Transverse colon (tissue), 4 donors: ENCODE data around the gene MYOF. TPM values are rescaled to one million over a fixed set of nuclear protein-coding genes. Genes with fewer than 3 reads are reported as not detected.

Experiments used
- DNase-seq: peaks from one replicate; pipeline ENCODE4 v3.0.0-alpha.2; 2019
- H3K27ac ChIP-seq, 4 donors: fragments of 200-600 bp; sonication (generic); 2 replicates each; pipeline ENCODE4 v1.5.1; 2016 to 2018; ENCODE audit warnings: inconsistent platforms in 4 of 4
- H3K27me3 ChIP-seq: fragments of 200-600 bp; sonication (generic); 2 replicates; pipeline ENCODE4 v1.5.1; 2017; ENCODE audit warnings: inconsistent platforms
- H3K36me3 ChIP-seq, 4 donors: fragments of 200-600 bp; sonication (generic); 2 replicates each; pipeline ENCODE4 v1.5.1; 2017 to 2019; ENCODE audit warnings: inconsistent platforms in 4 of 4
- H3K4me1 ChIP-seq, 4 donors: fragments of 200-600 bp; sonication (generic); 2 replicates each; pipeline ENCODE4 v1.5.1; 2017 to 2020; ENCODE audit warnings: inconsistent platforms in 4 of 4
- H3K4me3 ChIP-seq, 4 donors: fragments of 200-600 bp; sonication (generic); 1 replicate in 1 of 4; 2 replicates in 3 of 4; pipeline versions ENCODE4 v1.5.1 to v1.6.1; 2017 to 2019; ENCODE audit warnings: inconsistent platforms in 4 of 4
- H3K9me3 ChIP-seq, 2 donors: fragments of 200-600 bp; sonication (generic); 2 replicates each; pipeline ENCODE4 v1.5.1; 2017 to 2019; ENCODE audit warnings: inconsistent platforms in 2 of 2
- CTCF ChIP-seq, 5 experiments: fragments of 200-600 bp in 3 of 5; fragments of 450-650 bp in 2 of 5; sonication (generic) in 3 of 5; IDR thresholded peaks; 1 replicate in 2 of 5; 2 replicates in 3 of 5; pipeline ENCODE4 v1.5.1; 2016 to 2017; ENCODE audit warnings: antibody characterized with exemption in 5 of 5, inconsistent platforms in 3 of 5, mild to moderate bottlenecking in 2 of 5, moderate library complexity in 1 of 5
- EP300 ChIP-seq: sonication (generic); formaldehyde crosslinking; IDR thresholded peaks from one replicate; pipeline ENCODE4 v1.6.1; 2017; ENCODE audit warnings: antibody characterized with exemption, low read depth
- POLR2A ChIP-seq: fragments of 450-650 bp; IDR thresholded peaks from one replicate; pipeline ENCODE4 v1.6.1; 2016; ENCODE audit warnings: antibody characterized with exemption, mild to moderate bottlenecking, moderate library complexity
- POLR2AphosphoS5 ChIP-seq, 3 donors: sonication (generic); formaldehyde crosslinking; IDR thresholded peaks; one replicate each; pipeline ENCODE4 v1.6.1; 2016; ENCODE audit warnings: antibody characterized with exemption in 3 of 3
- WGBS, 2 donors: methylation state at CpG; one replicate each; pipeline ENCODE4 v1.1.5; 2018; ENCODE audit warnings: low coverage in 1 of 2; 5-methylcytosine and 5-hydroxymethylcytosine counted together
- in situ Hi-C, 4 donors: fragments of 200-750 bp; cut with MboI; loops; one replicate each; pipeline versions ENCODE4 v1.15.0 to v1.15.1; 2017; ENCODE audit warnings: low sequenced_read_pairs in 3 of 4, low pct_ligation_motif_present in 1 of 4, low pct_unique_long_range_greater_than_20kb in 1 of 4
- intact Hi-C: fragments of 100-400 bp; cut with DNase I; formaldehyde crosslinking; loops from one replicate; pipeline ENCODE4 v1.15.1; 2023; ENCODE audit warnings: low total_unique reads
- total RNA-seq, 4 donors: library from RNA; depleted of rRNA; stranded (reverse); fragments of >200 nt; gene quantifications; one replicate each; pipeline ENCODE4 v1.1.0, GENCODE V29; 2016

Gene MYOF
- total RNA-seq, 4 donors from 2014 or later, result 18.9 to 57.2 (median 50.2) TPM

DNA sequence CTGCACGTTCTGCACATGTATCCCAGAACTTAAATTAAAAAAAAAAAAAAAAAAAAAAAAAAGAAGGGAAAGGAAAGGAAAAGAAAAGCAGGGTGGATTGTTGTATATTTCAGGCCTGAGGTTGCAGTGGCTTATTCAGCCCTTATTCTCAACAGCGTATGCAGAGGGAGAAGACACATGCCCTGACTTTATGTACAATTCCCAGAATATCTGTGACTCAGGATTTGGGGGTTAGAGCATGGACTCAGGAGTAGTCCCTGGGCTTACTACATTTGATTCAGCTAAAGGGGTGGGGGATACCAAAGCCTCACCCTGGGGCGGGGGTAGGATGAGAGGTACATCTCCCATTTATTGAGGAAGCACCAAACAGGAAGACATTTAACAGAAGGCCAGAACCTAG, 137.4 kb downstream of the MYOF start:
- in situ Hi-C loops (no loop called here), intact Hi-C loops (loop anchor here (5.0 kb wide), 1 partner anchor 1918 kb away; no protein-coding TSS in a partner anchor)
- Histone ChIP-seq H3K36me3 (peaks cover 0 to 20% (median 1%) of the 10 kb centered on the region in 4 donors), H3K4me3 (no peak overlapping the region), H3K4me1 (no peaks in the 10 kb centered on the region), H3K27me3 (no peaks in the 10 kb centered on the region), H3K27ac (no peak overlapping the region), H3K9me3 (no peaks in the 10 kb centered on the region)
- 94 to 100% methylated on average over 2 to 3 of the region's 3 CpGs for WGBS, 2 donors
- no peak for DNase-seq
- TF ChIP-seq POLR2AphosphoS5 (IDR thresholded peaks at IDR 0.05), result no peak
- no peak for TF ChIP-seq CTCF (IDR thresholded peaks at IDR 0.05)
- no peak for TF ChIP-seq POLR2A
- no peak for TF ChIP-seq EP300

GRCh38 chr10:93342921-93343320, 139.2 kb downstream of the MYOF start:
- TF ChIP-seq CTCF (IDR thresholded peaks at IDR 0.05) (no peak), EP300 (no peak), POLR2AphosphoS5 (IDR thresholded peaks at IDR 0.05) (no peak), POLR2A (no peak)
- intact Hi-C loops (loop anchor here (5.0 kb wide), 1 partner anchor 1919 kb away; no protein-coding TSS in a partner anchor), in situ Hi-C loops (no loop called here)
- H3K4me1 ChIP-seq, result no peaks in the 10 kb centered on the region
- no peak overlapping the region for H3K27ac ChIP-seq
- H3K27me3 ChIP-seq, result no peaks in the 10 kb centered on the region
- peaks cover 0 to 28% (median 2%) of the 10 kb centered on the region in 4 donors for H3K36me3 ChIP-seq
- WGBS, 2 donors, result 79 to 84% methylated on average over 3 of the region's 3 CpGs
- no peak for DNase-seq
- H3K4me3 ChIP-seq, result no peak overlapping the region
- H3K9me3 ChIP-seq, result no peaks in the 10 kb centered on the region

- Histone ChIP-seq H3K27ac (no peak overlapping the region), H3K27me3 (no peaks in the 10 kb centered on the region), H3K9me3 (no peaks in the 10 kb centered on the region), H3K36me3 (peaks cover 0 to 28% (median 2%) of the 10 kb centered on the region in 4 donors), H3K4me3 (no peak overlapping the region), H3K4me1 (no peaks in the 10 kb centered on the region)
- DNase-seq, result no peak
- WGBS, 2 donors, result 86 to 91% methylated on average over 4 of the region's 4 CpGs
- intact Hi-C loops, result loop anchor here (5.0 kb wide), 1 partner anchor 1920 kb away; no protein-coding TSS in a partner anchor
- TF ChIP-seq EP300 (no peak), POLR2AphosphoS5 (IDR thresholded peaks at IDR 0.05) (no peak), CTCF (IDR thresholded peaks at IDR 0.05) (no peak)
- in situ Hi-C loops, result no loop called here
These were observed 139.8 kb downstream of the MYOF start for GRCh38 chr10:93342366-93342765.

DNA sequence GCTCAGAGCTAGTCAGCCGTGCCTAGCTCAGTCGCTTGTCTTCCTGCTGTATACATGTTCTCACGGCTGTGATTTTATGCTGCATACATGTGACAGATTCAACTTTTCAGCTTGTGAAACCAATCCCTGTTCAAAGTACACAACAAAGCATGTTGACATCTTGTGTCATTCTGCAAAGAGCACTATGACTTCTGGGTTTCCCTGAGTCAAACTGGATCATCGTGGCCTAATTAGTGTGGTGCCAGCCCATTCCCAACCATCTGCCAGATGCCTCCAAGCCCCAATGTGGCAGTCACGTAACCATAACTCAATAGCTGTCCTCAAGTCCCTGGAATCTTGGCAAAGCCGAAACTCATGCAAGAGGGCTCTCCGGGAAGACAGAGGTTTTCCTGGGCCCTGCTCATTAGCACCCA, 144.8 kb downstream of the MYOF start:
- H3K4me1 ChIP-seq, result no peaks in the 10 kb centered on the region
- no peak overlapping the region for H3K27ac ChIP-seq
- intact Hi-C loops (no loop called here), in situ Hi-C loops (no loop called here)
- 70 to 81% methylated on average over 3 to 7 of the region's 7 CpGs for WGBS, 2 donors
- no peak for DNase-seq
- H3K27me3 ChIP-seq, result no peaks in the 10 kb centered on the region
- H3K36me3 ChIP-seq, result peaks cover 0 to 17% (median 8%) of the 10 kb centered on the region in 4 donors
- no peak for TF ChIP-seq POLR2A
- no peak for TF ChIP-seq CTCF (IDR thresholded peaks at IDR 0.05)
- TF ChIP-seq EP300, result no peak
- TF ChIP-seq POLR2AphosphoS5 (IDR thresholded peaks at IDR 0.05), result no peak
- H3K4me3 ChIP-seq, result no peak overlapping the region
- no peaks in the 10 kb centered on the region for H3K9me3 ChIP-seq
